ENCODE measurements around the gene PIGZ. TPM values are rescaled to one million over a fixed set of nuclear protein-coding genes. Genes with fewer than 3 reads are reported as not detected.

Gene PIGZ
- total RNA-seq, 1 experiment from 2014 or later: 0.15 TPM

DNA sequence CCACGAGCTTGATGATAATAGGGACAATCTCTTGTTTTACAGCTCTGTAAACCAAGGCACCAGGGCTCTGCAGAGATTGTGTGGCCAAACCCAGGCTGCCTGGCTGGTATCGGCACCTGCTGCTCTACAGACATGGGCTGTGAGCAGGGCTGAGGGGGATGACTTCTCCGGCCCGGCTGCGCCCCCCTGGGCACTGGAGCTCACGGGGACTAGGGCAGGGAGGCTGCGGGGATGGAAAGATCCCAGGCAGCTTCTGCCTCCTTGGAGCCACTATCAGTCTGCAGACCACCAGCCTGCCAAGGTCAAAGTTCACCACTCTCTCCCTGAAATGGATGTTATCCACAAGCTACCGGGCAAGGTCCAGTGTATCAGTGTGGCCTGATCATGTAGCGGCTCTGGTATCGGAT lies 22.0 kb upstream of the PIGZ start:
- Histone ChIP-seq H3K4me2 (ENCODE audit: insufficient read depth, insufficient read length, low read length) (no peak overlapping the region), H2BK15ac (ENCODE audit: low read depth, low read length) (no peak overlapping the region), H3K18ac (ENCODE audit: insufficient read length, low read depth, low read length) (no peak overlapping the region), H4K91ac (ENCODE audit: insufficient read length, low read depth, low read length) (no peak overlapping the region), H2BK120ac (ENCODE audit: low read depth, low read length, poor library complexity, severe bottlenecking) (no peak overlapping the region), H3K27ac (ENCODE audit: insufficient read length, low read depth, low read length) (no peak overlapping the region), H4K5ac (ENCODE audit: insufficient read length, low read depth, low read length) (no peak overlapping the region), H2BK5ac (ENCODE audit: insufficient read length, low read length) (no peak overlapping the region), H4K8ac (replicated peaks; ENCODE audit: insufficient read length, low read depth, low read length) (no peak overlapping the region), H2BK20ac (ENCODE audit: low read depth, low read length, poor library complexity, severe bottlenecking) (no peak overlapping the region), H2AFZ (ENCODE audit: low read length) (no peak overlapping the region), H3K4ac (ENCODE audit: low read depth, low read length) (no peak overlapping the region), H2AK5ac (ENCODE audit: insufficient read length, low read length) (no peak overlapping the region), H3K9ac (ENCODE audit: extremely low read depth, insufficient read length, low read length) (no peak overlapping the region), H3K27me3 (ENCODE audit: insufficient read depth, low read length) (no peaks in the 10 kb centered on the region), H3K14ac (ENCODE audit: insufficient read depth, low read length) (no peak overlapping the region), H4K20me1 (ENCODE audit: control insufficient read depth, insufficient read depth, insufficient read length) (no peaks in the 10 kb centered on the region), H3K23ac (ENCODE audit: insufficient read length, low read depth, low read length) (no peak overlapping the region), H3K56ac (ENCODE audit: insufficient read length, low read depth, low read length) (no peak overlapping the region), H2BK12ac (ENCODE audit: insufficient read length, low read depth, low read length) (no peak overlapping the region), H3K9me3 (ENCODE audit: control insufficient read depth, low read depth, low read length) (no peaks in the 10 kb centered on the region), H3K79me2 (ENCODE audit: insufficient read depth, low read length) (no peaks in the 10 kb centered on the region), H3K4me1 (ENCODE audit: insufficient read depth, low read length) (no peaks in the 10 kb centered on the region), H3T11ph (ENCODE audit: low read length) (no peak overlapping the region), H3K23me2 (ENCODE audit: insufficient read length, low read depth, low read length, poor library complexity, severe bottlenecking) (no peaks in the 10 kb centered on the region), H3K79me1 (ENCODE audit: insufficient read depth, low read depth, low read length, poor library complexity, severe bottlenecking) (no peaks in the 10 kb centered on the region)
- H3K9me3 Mint-ChIP-seq: no peaks in the 10 kb centered on the region; a peak in 1 of 5 replicates
- H3K4me3 Mint-ChIP-seq: no peak overlapping the region
- no peaks in the 10 kb centered on the region for H3K36me3 Mint-ChIP-seq (ENCODE audit: insufficient read depth in 1 of 3, low read depth in 3 of 3)
- TF ChIP-seq, protein P1, sequence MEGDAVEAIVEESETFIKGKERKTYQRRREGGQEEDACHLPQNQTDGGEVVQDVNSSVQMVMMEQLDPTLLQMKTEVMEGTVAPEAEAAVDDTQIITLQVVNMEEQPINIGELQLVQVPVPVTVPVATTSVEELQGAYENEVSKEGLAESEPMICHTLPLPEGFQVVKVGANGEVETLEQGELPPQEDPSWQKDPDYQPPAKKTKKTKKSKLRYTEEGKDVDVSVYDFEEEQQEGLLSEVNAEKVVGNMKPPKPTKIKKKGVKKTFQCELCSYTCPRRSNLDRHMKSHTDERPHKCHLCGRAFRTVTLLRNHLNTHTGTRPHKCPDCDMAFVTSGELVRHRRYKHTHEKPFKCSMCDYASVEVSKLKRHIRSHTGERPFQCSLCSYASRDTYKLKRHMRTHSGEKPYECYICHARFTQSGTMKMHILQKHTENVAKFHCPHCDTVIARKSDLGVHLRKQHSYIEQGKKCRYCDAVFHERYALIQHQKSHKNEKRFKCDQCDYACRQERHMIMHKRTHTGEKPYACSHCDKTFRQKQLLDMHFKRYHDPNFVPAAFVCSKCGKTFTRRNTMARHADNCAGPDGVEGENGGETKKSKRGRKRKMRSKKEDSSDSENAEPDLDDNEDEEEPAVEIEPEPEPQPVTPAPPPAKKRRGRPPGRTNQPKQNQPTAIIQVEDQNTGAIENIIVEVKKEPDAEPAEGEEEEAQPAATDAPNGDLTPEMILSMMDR (conservative IDR thresholded peaks at IDR 0.05): no peak
- DNase-seq: peak; percentile 20
- no CpG with 5 or more reads among the region's 10 CpGs for whole genome bisulfite sequencing (ENCODE audit: extremely low coverage, insufficient read length, low lambda C conversion rate)
- peaks cover 2% of the 10 kb centered on the region for H3K27me3 Mint-ChIP-seq (ENCODE audit: low read depth)
- H3K27ac Mint-ChIP-seq: no peak overlapping the region
- peaks cover 0 to 10% of the 10 kb centered on the region in 2 experiments; a peak in 3 of 4 replicates for H3K4me1 Mint-ChIP-seq
